ENCODE results near the gene CBX8.

DNA sequence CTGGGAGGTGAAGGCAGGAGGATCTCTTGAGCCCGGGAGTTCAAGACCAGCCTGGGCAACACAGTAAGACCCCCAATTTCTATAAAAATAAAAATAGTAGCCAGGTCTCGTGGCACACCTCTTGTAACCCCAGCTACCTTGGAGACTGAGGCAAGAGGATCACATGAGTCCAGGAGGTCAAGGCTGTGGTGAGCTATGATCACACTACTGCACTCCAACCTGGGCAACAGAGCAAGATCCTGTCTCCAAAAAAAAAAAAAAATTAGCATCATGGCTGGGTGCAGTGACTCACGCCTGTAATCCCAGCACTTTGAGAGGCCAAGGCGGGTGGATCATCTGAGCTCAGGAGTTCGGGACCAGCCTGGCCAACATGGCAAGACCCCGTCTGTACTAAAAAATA, 25.6 kb downstream of the CBX8 start:
- TF ChIP-seq POLR2AphosphoS5 (IDR thresholded peaks at IDR 0.05; ENCODE audit: low read depth, low read length) (no peak), POLR2A (IDR thresholded peaks at IDR 0.05; ENCODE audit: control extremely low read depth in 1 of 2, low read depth in 2 of 2, low read length in 2 of 2) (no peak), TAF1 (IDR thresholded peaks at IDR 0.05; ENCODE audit: low read depth, low read length) (no peak), RXRA (IDR thresholded peaks at IDR 0.05; ENCODE audit: insufficient read depth, low read depth, low read length) (no peak), EP300 (IDR thresholded peaks at IDR 0.05; ENCODE audit: borderline replicate concordance in 1 of 2, low read depth in 2 of 2, low read length in 2 of 2) (no peak), SRF (IDR thresholded peaks at IDR 0.05; ENCODE audit: low read depth, low read length) (no peak)
- TF ChIP-seq, protein P1, sequence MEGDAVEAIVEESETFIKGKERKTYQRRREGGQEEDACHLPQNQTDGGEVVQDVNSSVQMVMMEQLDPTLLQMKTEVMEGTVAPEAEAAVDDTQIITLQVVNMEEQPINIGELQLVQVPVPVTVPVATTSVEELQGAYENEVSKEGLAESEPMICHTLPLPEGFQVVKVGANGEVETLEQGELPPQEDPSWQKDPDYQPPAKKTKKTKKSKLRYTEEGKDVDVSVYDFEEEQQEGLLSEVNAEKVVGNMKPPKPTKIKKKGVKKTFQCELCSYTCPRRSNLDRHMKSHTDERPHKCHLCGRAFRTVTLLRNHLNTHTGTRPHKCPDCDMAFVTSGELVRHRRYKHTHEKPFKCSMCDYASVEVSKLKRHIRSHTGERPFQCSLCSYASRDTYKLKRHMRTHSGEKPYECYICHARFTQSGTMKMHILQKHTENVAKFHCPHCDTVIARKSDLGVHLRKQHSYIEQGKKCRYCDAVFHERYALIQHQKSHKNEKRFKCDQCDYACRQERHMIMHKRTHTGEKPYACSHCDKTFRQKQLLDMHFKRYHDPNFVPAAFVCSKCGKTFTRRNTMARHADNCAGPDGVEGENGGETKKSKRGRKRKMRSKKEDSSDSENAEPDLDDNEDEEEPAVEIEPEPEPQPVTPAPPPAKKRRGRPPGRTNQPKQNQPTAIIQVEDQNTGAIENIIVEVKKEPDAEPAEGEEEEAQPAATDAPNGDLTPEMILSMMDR (IDR thresholded peaks at IDR 0.05; ENCODE audit: control extremely low read depth in 1 of 3, insufficient read depth in 1 of 3, low read depth in 1 of 3, low read length in 3 of 3) = no peak

All from H1 (cell line).